Middle frontal gyrus (tissue), 1 donor: Measurements from ENCODE around the gene CEBPZ.
A peak's percentile ranks its signal among the peaks of the same experiment; 100 is the strongest.

Experiments
- DNase-seq: peaks from one replicate; pipeline ENCODE4 v3.0.0-alpha.2; 2015; ENCODE audit warnings: low spot score; ENCODE audit errors: extremely low spot score

The CEBPZ gene

GRCh38 chr2:37180640-37181039, 50.8 kb downstream of the CEBPZ start:
- DNase-seq: no peak

GRCh38 chr2:37180006-37180639, 51.3 kb downstream of the CEBPZ start:
- DNase-seq: no peak

- DNase-seq: no peak
Measured at GRCh38 chr2:37173741-37174140, 57.7 kb downstream of the CEBPZ start.

GRCh38 chr2:37171624-37171950, 59.8 kb downstream of the CEBPZ start:
- DNase-seq: no peak

DNA sequence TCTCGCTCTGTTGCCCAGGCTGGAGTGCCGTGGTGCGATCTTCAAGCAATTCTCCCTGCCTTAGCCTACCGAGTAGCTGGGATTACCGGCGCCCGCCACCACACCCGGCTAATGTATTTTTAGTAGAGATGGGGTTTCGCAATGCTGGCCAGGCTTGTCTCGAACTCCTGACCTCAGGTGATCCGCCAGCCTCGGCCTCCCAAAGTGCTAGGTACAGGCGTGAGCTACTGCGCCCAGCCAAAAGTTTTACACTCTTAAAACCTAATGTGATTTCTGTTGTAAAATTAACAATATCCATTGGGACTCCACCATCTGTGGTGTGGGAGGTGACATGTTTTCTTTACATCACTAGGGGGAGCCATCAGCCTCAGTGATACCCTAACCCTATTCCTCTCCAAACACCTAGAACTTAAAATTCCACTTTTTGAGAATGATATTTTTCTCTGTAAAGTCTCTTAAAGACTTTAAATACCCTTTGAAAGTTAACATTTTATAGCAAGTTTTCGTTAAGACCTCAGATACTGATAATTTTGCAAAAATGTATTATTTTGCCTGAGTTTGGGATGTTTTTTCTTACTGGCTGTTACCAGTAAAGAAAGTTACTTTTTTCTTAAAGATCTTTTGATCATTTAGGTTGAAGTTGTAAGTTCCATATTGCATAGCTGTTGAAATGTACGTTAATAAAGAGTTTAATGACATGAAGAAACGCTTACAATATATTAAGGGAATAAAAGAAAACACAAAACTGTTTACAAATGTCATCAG, 63.0 kb downstream of the CEBPZ start:
- no peak for DNase-seq

DNA sequence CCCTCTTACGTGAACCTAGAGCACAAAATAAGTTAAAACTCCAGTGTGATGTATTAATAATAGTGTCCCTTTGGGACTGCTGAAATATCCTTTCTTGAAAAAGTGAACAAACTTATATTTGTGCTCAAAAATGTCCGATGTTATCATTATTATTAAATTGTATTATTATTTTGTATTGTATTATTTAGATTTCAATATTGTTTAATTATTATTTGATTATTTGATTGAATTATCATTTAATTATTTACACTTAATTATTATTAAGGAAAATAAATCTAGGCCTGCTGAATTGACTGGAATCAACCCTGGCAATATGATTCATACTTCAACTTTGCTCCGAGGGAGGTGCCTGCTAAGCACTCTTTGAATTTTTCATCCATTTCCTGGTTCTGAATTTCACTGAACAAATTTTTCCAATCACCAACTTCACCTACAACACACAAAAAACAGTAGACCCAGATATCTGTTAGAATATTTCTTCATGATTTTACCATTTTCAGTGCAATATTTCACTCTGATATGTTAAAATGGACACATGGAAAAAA, 63.7 kb downstream of the CEBPZ start:
- no peak for DNase-seq

GRCh38 chr2:37164757-37165156, 66.6 kb downstream of the CEBPZ start:
- DNase-seq: no peak

GRCh38 chr2:37156857-37157714, 74.3 kb downstream of the CEBPZ start, which contains the start of gene EIF2AK2:
Gene EIF2AK2 (minus strand): TSS chr2:37156980. CDS start chr2:37147806, 9,174 bp downstream.
- DNase-seq: peak; percentile 40

DNA sequence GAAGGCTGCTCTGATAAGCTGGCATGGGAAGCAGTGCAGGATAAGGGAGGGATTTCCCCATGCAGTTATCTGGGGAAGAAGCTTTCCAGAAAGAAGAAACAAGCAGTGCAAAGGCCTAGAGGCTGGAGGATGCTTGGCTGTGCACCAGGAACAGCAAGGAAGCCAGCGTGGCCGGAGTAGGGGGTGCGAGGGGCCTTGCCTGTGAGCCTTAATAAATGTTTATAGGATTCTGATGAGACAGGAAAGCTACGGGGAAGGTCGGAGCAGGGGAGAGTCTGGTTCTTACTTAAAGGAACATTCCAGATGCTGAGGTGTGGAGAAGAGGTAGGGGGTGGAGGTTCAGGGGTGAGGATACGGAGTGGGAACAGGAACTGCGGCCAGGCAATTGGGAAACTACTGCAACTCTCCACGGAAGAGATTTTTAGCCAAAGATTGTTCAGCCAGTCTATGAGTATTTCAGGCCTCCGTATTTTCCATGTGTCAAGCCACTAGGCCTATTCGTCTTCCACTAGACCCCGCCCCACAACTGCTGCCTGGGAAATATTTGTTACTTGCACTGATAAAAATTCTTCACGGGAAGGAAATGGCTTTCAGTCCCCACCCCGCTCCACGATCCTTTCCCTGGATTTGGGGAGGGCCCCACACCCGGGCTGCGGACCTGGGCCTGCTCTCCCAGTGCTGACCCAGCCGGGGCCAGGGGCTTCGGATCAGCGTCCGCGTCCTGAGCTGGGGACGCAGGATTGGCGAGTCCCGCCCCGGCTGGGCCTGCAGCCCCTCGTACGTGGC, 75.1 kb downstream of the CEBPZ start:
- no peak for DNase-seq

DNA sequence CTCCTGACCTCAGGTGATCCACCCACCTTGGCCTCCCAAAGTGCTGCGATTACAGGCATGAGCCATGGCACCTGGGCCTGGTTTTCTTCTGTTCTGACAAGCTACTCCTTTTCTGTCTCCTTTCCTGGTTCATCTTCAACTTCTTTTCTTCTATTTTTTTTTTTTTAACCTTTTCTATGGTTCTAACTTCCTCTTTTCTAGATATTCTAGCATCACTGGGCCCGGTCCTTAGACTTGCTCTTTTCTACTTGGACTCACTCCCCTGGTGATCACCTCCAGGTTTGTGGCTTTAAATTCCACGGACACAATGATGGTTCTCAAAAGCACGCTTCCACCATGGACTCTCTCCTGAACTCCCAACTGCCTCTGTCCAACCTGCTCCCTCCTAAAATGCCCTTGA, 76.6 kb downstream of the CEBPZ start:
- DNase-seq: no peak

GRCh38 chr2:37153224-37153623, 78.2 kb downstream of the CEBPZ start:
- no peak for DNase-seq
